Liver (tissue), 3 donors: ENCODE results near the gene ANKRD11.

Experiments used
- CTCF ChIP-seq: fragments of 150-350 bp; IDR thresholded peaks from 2 replicates; pipeline ENCODE4 v1.5.1; 2017; ENCODE audit warnings: improper control_type of control experiment, low read depth, low read length; ENCODE audit not compliant: missing input control
- RAD21 ChIP-seq, 2 donors: IDR thresholded peaks; 2 replicates each; pipeline ENCODE4 v1.6.1; 2016; ENCODE audit warnings: antibody characterized with exemption in 2 of 2, mild to moderate bottlenecking in 2 of 2
- donor health status: healthy.
- donor health status: healthy.

GRCh38 chr16:89224665-89225064 lies 265.7 kb downstream of the ANKRD11 start:
- no peak for TF ChIP-seq CTCF
- no peak for TF ChIP-seq RAD21 (IDR thresholded peaks at IDR 0.05)
